MM.1S (cell line): ENCODE results near the gene GMPR2.

Experiments
- CTCF ChIP-seq: fragments of 300-600 bp; sonication (generic); IDR thresholded peaks from 2 replicates; pipeline ENCODE4 v1.5.1; 2016; ENCODE audit warnings: antibody characterized with exemption, low read length, mixed read lengths
- EZH2 ChIP-seq: fragments of 300-600 bp; sonication (generic); optimal IDR thresholded peaks from 2 replicates; pipeline ENCODE3; 2017; ENCODE audit warnings: low read depth, mild to moderate bottlenecking, antibody characterized with exemption, low read length, mixed read lengths
- EZH2phosphoT487 ChIP-seq: fragments of 300-600 bp; sonication (generic); IDR thresholded peaks from 2 replicates; pipeline ENCODE4 v1.6.1; 2018; ENCODE audit warnings: antibody characterized with exemption, low read length

GRCh38 chr14:24198814-24199524 lies 33.8 kb upstream of the GMPR2 start:
- TF ChIP-seq CTCF (no peak), EZH2 (no peak), EZH2phosphoT487 (no peak)
